WTC11 (cell line): ENCODE results near the gene PC. TPM values are rescaled to one million over a fixed set of nuclear protein-coding genes. Genes with fewer than 3 reads are reported as not detected.

Experiments
- ATAC-seq: fragments of 200-7000 bp; cut with Tn5 transposase; 2 replicates; pipeline ENCODE4 v1.10.0; 2021; ENCODE audit warnings: mild to moderate bottlenecking, moderate library complexity
- CTCF ChIA-PET: fragments of 300-600 bp; sonication (Branson Sonifier 250); formaldehyde crosslinking; loops from one replicate; lab custom pipeline; 2021; ENCODE audit warnings: antibody characterized with exemption; lab: Charles Lee
- POLR2A ChIA-PET: fragments of 350-600 bp; sonication (Branson Sonifier 250); formaldehyde crosslinking; loops from one replicate; lab custom pipeline; 2021; ENCODE audit warnings: antibody characterized with exemption; lab: Charles Lee
- DNase-seq: peaks from one replicate; pipeline ENCODE4 v3.0.0; 2021; ENCODE audit warnings: low spot score
- H3K27ac Mint-ChIP-seq: 2 replicates; pipeline ENCODE4 v1.8.0; 2021; ENCODE audit warnings: mixed read lengths
- H3K27me3 Mint-ChIP-seq: 2 replicates; pipeline ENCODE4 v1.8.0; 2021; ENCODE audit warnings: low read depth, mild to moderate bottlenecking, moderate library complexity, mixed read lengths
- H3K36me3 Mint-ChIP-seq: 2 replicates; pipeline ENCODE4 v1.8.0; 2021; ENCODE audit warnings: mixed read lengths
- H3K4me1 Mint-ChIP-seq: 2 replicates; pipeline ENCODE4 v1.8.0; 2022; ENCODE audit warnings: mixed read lengths
- H3K4me3 Mint-ChIP-seq: 2 replicates; pipeline ENCODE4 v1.8.0; 2021; ENCODE audit warnings: mild to moderate bottlenecking, moderate library complexity, mixed read lengths
- H3K9me3 Mint-ChIP-seq: 2 replicates; pipeline ENCODE4 v1.8.0; 2021; ENCODE audit warnings: mixed read lengths
- E2F1 ChIP-seq: sonication (generic); formaldehyde crosslinking; IDR thresholded peaks from 2 replicates; pipeline ENCODE4 v1.8.0; 2022; ENCODE audit warnings: mild to moderate bottlenecking, missing genetic modification reagents
- ETV6 ChIP-seq: sonication (generic); formaldehyde crosslinking; IDR thresholded peaks from 2 replicates; pipeline ENCODE4 v1.8.1; 2022; ENCODE audit warnings: mild to moderate bottlenecking, missing genetic modification reagents
- FOXK1 ChIP-seq: sonication (generic); formaldehyde crosslinking; IDR thresholded peaks from 2 replicates; pipeline ENCODE4 v1.8.0; 2022; ENCODE audit warnings: mild to moderate bottlenecking, moderate library complexity, missing genetic modification reagents
- MXD4 ChIP-seq: fragments of 250-450 bp; sonication (Bioruptor Pico); IDR thresholded peaks from 2 replicates; pipeline ENCODE4 v1.8.0; 2021; ENCODE audit warnings: mild to moderate bottlenecking, moderate library complexity, borderline replicate concordance
- NFYB ChIP-seq: sonication (generic); formaldehyde crosslinking; conservative IDR thresholded peaks from 2 replicates; pipeline ENCODE4 v1.8.0; 2022; ENCODE audit warnings: low read depth, missing genetic modification reagents
- STAT6 ChIP-seq: sonication (generic); formaldehyde crosslinking; conservative IDR thresholded peaks from 2 replicates; pipeline ENCODE4 v1.8.1; 2023; ENCODE audit warnings: mild to moderate bottlenecking, low read depth, missing genetic modification reagents, moderate library complexity
- TEAD4 ChIP-seq: sonication (generic); formaldehyde crosslinking; IDR thresholded peaks from 2 replicates; pipeline ENCODE4 v1.8.0; 2022; ENCODE audit warnings: mild to moderate bottlenecking, missing genetic modification reagents
- USF2 ChIP-seq: sonication (generic); formaldehyde crosslinking; IDR thresholded peaks from 2 replicates; pipeline ENCODE4 v1.8.1; 2023; ENCODE audit warnings: mild to moderate bottlenecking, missing genetic modification reagents, moderate library complexity
- ZNF263 ChIP-seq: sonication (generic); formaldehyde crosslinking; IDR thresholded peaks from 2 replicates; pipeline ENCODE4 v1.8.1; 2022; ENCODE audit warnings: low read depth, mild to moderate bottlenecking, moderate library complexity, missing genetic modification reagents
- ZNF416 ChIP-seq: fragments of 250-450 bp; sonication (Bioruptor Pico); IDR thresholded peaks from 2 replicates; pipeline ENCODE4 v1.9.0; 2021; ENCODE audit warnings: mild to moderate bottlenecking, inconsistent platforms
- ZNF423 ChIP-seq: fragments of 250-450 bp; sonication (Bioruptor Pico); IDR thresholded peaks from 2 replicates; pipeline ENCODE4 v2.1.2; 2022; ENCODE audit warnings: mild to moderate bottlenecking, moderate library complexity
- ZNF425 ChIP-seq: fragments of 250-450 bp; sonication (Bioruptor Pico); conservative IDR thresholded peaks from 2 replicates; pipeline ENCODE4 v1.9.0; 2021; ENCODE audit warnings: mild to moderate bottlenecking
- total RNA-seq: library from RNA; stranded (reverse); gene quantifications from 3 replicates; pipeline ENCODE4 v1.2.3, GENCODE V29; 2021
- TF ChIP-seq, protein P1 (sequence below): sonication (generic); formaldehyde crosslinking; IDR thresholded peaks from 2 replicates; pipeline ENCODE4 v1.8.1; 2023; ENCODE audit warnings: mild to moderate bottlenecking, missing genetic modification reagents
- TF ChIP-seq, protein P2 (sequence below): fragments of 200-600 bp; IDR thresholded peaks from 2 replicates; pipeline ENCODE4 v1.8.0; 2022; ENCODE audit warnings: antibody characterized with exemption

Gene PC
- total RNA-seq, 1 experiment from 2014 or later, result 27.2 TPM

DNA sequence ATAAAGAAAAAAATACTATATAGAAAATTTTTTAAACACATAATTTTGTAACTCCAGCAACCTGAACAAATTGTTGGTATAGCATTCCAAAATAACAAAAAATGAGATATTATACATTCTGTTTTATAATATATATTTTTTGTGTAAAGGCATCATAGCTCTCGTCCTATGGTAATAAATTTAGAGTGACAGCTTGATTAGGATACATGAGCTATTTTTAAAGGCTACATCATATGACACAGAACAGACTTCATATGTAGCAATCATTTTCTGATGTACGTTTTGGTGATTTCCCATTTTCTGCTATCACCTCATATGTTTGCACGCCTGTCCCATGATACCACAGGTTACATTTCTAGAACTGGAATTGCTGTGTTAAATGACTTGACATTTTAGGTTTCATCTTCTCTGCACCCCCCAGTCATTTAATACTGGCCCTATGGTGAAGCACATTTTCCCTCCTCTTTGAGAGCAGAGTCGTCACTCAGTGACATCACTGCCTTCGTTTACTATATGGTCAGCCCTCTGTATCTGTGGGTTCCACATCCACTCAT, 19.5 kb downstream of the PC start:
- Mint-ChIP-seq H3K27me3 (no peaks in the 10 kb centered on the region), H3K9me3 (no peaks in the 10 kb centered on the region), H3K4me3 (no peak overlapping the region), H3K4me1 (peaks cover 3% of the 10 kb centered on the region; the same call in 1 of the 2 replicates), H3K36me3 (peaks cover 3% of the 10 kb centered on the region), H3K27ac (no peak overlapping the region)
- POLR2A ChIA-PET, result no interaction called here
- DNase-seq (no peak), ATAC-seq (no peak)
- TF ChIP-seq NFYB (CRISPR knock-in tag) (no peak), ETV6 (CRISPR knock-in tag) (no peak)
- TF ChIP-seq, protein P1, sequence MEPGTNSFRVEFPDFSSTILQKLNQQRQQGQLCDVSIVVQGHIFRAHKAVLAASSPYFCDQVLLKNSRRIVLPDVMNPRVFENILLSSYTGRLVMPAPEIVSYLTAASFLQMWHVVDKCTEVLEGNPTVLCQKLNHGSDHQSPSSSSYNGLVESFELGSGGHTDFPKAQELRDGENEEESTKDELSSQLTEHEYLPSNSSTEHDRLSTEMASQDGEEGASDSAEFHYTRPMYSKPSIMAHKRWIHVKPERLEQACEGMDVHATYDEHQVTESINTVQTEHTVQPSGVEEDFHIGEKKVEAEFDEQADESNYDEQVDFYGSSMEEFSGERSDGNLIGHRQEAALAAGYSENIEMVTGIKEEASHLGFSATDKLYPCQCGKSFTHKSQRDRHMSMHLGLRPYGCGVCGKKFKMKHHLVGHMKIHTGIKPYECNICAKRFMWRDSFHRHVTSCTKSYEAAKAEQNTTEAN (CRISPR knock-in tag), result no peak
- CTCF ChIA-PET, result no interaction called here

GRCh38 chr11:66937193-66937733, 20.9 kb downstream of the PC start:
- H3K4me3 Mint-ChIP-seq, result no peak overlapping the region
- DNase-seq (no peak), ATAC-seq (no peak)
- no peak overlapping the region for H3K27ac Mint-ChIP-seq
- H3K9me3 Mint-ChIP-seq, result no peaks in the 10 kb centered on the region
- peaks cover under 1% of the 10 kb centered on the region for H3K36me3 Mint-ChIP-seq
- peaks cover 3% of the 10 kb centered on the region; the same call in 1 of the 2 replicates for H3K4me1 Mint-ChIP-seq
- ChIA-PET CTCF (interaction anchor here (0.7 to 1.2 kb wide), 3 partner anchors 9 to 54 kb away, joined by 3 to 5 read pairs (median 4); no protein-coding TSS in a partner anchor), POLR2A (interaction anchor here (0.6 kb wide), 1 partner anchor 340 kb away, joined by 3 read pairs; no protein-coding TSS in a partner anchor)
- no peak for TF ChIP-seq STAT6 (CRISPR knock-in tag)
- TF ChIP-seq ZNF263, result no peak
- no peak for TF ChIP-seq FOXK1 (CRISPR knock-in tag)
- TF ChIP-seq ZNF425 (CRISPR knock-in tag), result no peak
- no peak for TF ChIP-seq E2F1 (CRISPR knock-in tag)
- no peak for TF ChIP-seq ZNF416 (CRISPR knock-in tag)
- TF ChIP-seq USF2 (CRISPR knock-in tag), result no peak
- TF ChIP-seq TEAD4 (CRISPR knock-in tag), result no peak
- no peak for TF ChIP-seq MXD4 (CRISPR knock-in tag)
- TF ChIP-seq ZNF423 (CRISPR knock-in tag), result no peak
- TF ChIP-seq, protein P2, sequence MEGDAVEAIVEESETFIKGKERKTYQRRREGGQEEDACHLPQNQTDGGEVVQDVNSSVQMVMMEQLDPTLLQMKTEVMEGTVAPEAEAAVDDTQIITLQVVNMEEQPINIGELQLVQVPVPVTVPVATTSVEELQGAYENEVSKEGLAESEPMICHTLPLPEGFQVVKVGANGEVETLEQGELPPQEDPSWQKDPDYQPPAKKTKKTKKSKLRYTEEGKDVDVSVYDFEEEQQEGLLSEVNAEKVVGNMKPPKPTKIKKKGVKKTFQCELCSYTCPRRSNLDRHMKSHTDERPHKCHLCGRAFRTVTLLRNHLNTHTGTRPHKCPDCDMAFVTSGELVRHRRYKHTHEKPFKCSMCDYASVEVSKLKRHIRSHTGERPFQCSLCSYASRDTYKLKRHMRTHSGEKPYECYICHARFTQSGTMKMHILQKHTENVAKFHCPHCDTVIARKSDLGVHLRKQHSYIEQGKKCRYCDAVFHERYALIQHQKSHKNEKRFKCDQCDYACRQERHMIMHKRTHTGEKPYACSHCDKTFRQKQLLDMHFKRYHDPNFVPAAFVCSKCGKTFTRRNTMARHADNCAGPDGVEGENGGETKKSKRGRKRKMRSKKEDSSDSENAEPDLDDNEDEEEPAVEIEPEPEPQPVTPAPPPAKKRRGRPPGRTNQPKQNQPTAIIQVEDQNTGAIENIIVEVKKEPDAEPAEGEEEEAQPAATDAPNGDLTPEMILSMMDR, result no peak
- no peaks in the 10 kb centered on the region for H3K27me3 Mint-ChIP-seq
